Measurements from ENCODE around the gene SOCS6.

DNA sequence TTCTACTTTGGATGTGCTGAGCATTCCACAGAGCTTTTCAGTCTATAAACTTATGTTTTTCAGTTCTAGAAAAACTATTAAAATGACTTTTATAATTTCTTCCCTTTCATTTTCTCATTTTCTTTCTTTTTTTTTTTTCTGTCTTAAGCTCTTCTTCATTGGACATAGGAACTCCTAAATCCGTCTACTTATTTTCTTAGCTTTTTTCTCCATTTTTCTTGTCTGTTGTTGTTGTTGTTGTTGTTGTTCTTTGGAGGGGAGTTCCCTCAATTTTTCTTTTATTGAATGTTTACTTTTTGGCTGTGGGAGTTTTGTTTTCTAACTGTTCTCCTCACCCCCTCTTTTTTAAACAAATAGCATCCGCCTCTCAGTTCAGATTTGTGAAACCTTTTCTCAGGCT is 7.9 kb downstream of the SOCS6 start:
- TF ChIP-seq POLR2A (IDR thresholded peaks at IDR 0.05) (no peak), POLR2AphosphoS5 (IDR thresholded peaks at IDR 0.05) (no peak), CTCF (IDR thresholded peaks at IDR 0.05) (no peak)
